Smooth muscle cell (in vitro differentiated cells): ENCODE results near the gene PLEKHM2. TPM values are rescaled to one million over a fixed set of nuclear protein-coding genes. Genes with fewer than 3 reads are reported as not detected.

Experiments used
- DNase-seq: peaks from one replicate; lab custom pipeline; 2025; ENCODE audit not compliant: unreplicated experiment; lab: John Stamatoyannopoulos, UW
- H2AFZ ChIP-seq: fragments of 200-600 bp; sonication (generic); 2 replicates; pipeline ENCODE4 v1.6.0; 2016; ENCODE audit warnings: antibody characterized with exemption, low read depth, mild to moderate bottlenecking
- H3F3A ChIP-seq: fragments of 200-600 bp; sonication (generic); 2 replicates; pipeline ENCODE4 v1.6.0; 2017; ENCODE audit warnings: antibody characterized with exemption, low read depth
- H3K27ac ChIP-seq: fragments of 200-600 bp; sonication (generic); 2 replicates; pipeline ENCODE4 v1.5.1; 2016; ENCODE audit warnings: low read depth, mild to moderate bottlenecking
- H3K27me3 ChIP-seq: fragments of 200-600 bp; sonication (generic); 2 replicates; pipeline ENCODE4 v1.6.1; 2016; ENCODE audit warnings: low read depth, mild to moderate bottlenecking
- H3K36me3 ChIP-seq: fragments of 200-600 bp; sonication (generic); 2 replicates; pipeline ENCODE4 v1.5.1; 2016; ENCODE audit warnings: low read depth
- H3K4me1 ChIP-seq: fragments of 200-600 bp; sonication (generic); 2 replicates; pipeline ENCODE4 v1.5.1; 2016; ENCODE audit warnings: low read depth
- H3K4me2 ChIP-seq: fragments of 200-600 bp; sonication (generic); 2 replicates; pipeline ENCODE4 v1.6.0; 2016; ENCODE audit warnings: mild to moderate bottlenecking
- H3K4me3 ChIP-seq: fragments of 200-600 bp; sonication (generic); 2 replicates; pipeline ENCODE4 v1.5.1; 2016; ENCODE audit warnings: mild to moderate bottlenecking
- H3K79me2 ChIP-seq: fragments of 200-600 bp; sonication (generic); 2 replicates; pipeline ENCODE4 v1.6.0; 2016; ENCODE audit warnings: low read depth, mild to moderate bottlenecking
- H3K9ac ChIP-seq: fragments of 200-600 bp; sonication (generic); 2 replicates; pipeline ENCODE4 v1.6.0; 2016; ENCODE audit warnings: low read depth
- H3K9me3 ChIP-seq: fragments of 200-600 bp; sonication (generic); replicated peaks from 2 replicates; pipeline ENCODE4 v1.5.1; 2016; ENCODE audit warnings: low read depth
- H4K20me1 ChIP-seq: fragments of 200-600 bp; sonication (generic); 2 replicates; pipeline ENCODE4 v1.6.0; 2016; ENCODE audit warnings: low read depth
- CTCF ChIP-seq: fragments of 200-600 bp; sonication (generic); IDR thresholded peaks from 2 replicates; pipeline ENCODE4 v1.5.1; 2017; ENCODE audit warnings: borderline replicate concordance, mild to moderate bottlenecking, antibody characterized with exemption; ENCODE audit not compliant: insufficient read depth, poor library complexity, severe bottlenecking
- WGBS: methylation state at CpG from one replicate; pipeline ENCODE4 v1.1.7; 2016; ENCODE audit warnings: low lambda C conversion rate; 5-methylcytosine and 5-hydroxymethylcytosine counted together
- polyA plus RNA-seq: library from polyadenylated mRNA; unstranded; fragments of >200 nt; fragmentation: Nextera tagmentation; extraction: Ambion mirVana; gene quantifications from 2 replicates; pipeline ENCODE4 v1.2.1, GENCODE V29; 2016
- total RNA-seq: library from RNA; depleted of rRNA; stranded (reverse); fragments of >200 nt; gene quantifications from 2 replicates; pipeline ENCODE4 v1.2.3, GENCODE V29; 2014

The PLEKHM2 gene
- total and polyA plus RNA-seq, 2 experiments from 2014 or later, result 26.5 to 39.6 TPM

GRCh38 chr1:15728937-15729657 is 45.0 kb downstream of the PLEKHM2 start:
- Histone ChIP-seq H3K79me2 (no peaks in the 10 kb centered on the region), H3K4me2 (no peak overlapping the region), H3K27me3 (no peaks in the 10 kb centered on the region), H3K4me3 (no peak overlapping the region), H3K27ac (no peak overlapping the region), H3K36me3 (no peaks in the 10 kb centered on the region), H3K4me1 (no peaks in the 10 kb centered on the region), H3K9ac (no peak overlapping the region), H3K9me3 (no peaks in the 10 kb centered on the region), H2AFZ (no peak overlapping the region), H3F3A (no peaks in the 10 kb centered on the region), H4K20me1 (no peaks in the 10 kb centered on the region)
- no peak for DNase-seq
- TF ChIP-seq CTCF, result no peak
- WGBS, result 98% methylated on average over 22 of the region's 22 CpGs

- WGBS, result 97% methylated on average over 16 of the region's 16 CpGs
- H3K4me3 ChIP-seq, result no peak overlapping the region
- no peaks in the 10 kb centered on the region for H3K36me3 ChIP-seq
- H3K27ac ChIP-seq, result no peak overlapping the region
- H3K79me2 ChIP-seq, result no peaks in the 10 kb centered on the region
- no peaks in the 10 kb centered on the region for H3K9me3 ChIP-seq
- no peaks in the 10 kb centered on the region for H3F3A ChIP-seq
- H3K4me1 ChIP-seq, result no peaks in the 10 kb centered on the region
- H2AFZ ChIP-seq, result no peak overlapping the region
- no peak overlapping the region for H3K9ac ChIP-seq
- TF ChIP-seq CTCF, result no peak
- no peaks in the 10 kb centered on the region for H3K27me3 ChIP-seq
- DNase-seq, result no peak
- H3K4me2 ChIP-seq, result no peak overlapping the region
- no peaks in the 10 kb centered on the region for H4K20me1 ChIP-seq
Observed at GRCh38 chr1:15730423-15730822, 46.3 kb downstream of the PLEKHM2 start.

- H3K4me3 ChIP-seq, result no peak overlapping the region
- H3K79me2 ChIP-seq, result no peaks in the 10 kb centered on the region
- H3K27ac ChIP-seq, result no peak overlapping the region
- no peaks in the 10 kb centered on the region for H3F3A ChIP-seq
- H2AFZ ChIP-seq, result no peak overlapping the region
- 97% methylated on average over 16 of the region's 16 CpGs for WGBS
- H3K4me2 ChIP-seq, result no peak overlapping the region
- H3K9me3 ChIP-seq, result no peaks in the 10 kb centered on the region
- H3K4me1 ChIP-seq, result no peaks in the 10 kb centered on the region
- H3K9ac ChIP-seq, result no peak overlapping the region
- DNase-seq, result no peak
- TF ChIP-seq CTCF, result no peak
- H3K36me3 ChIP-seq, result no peaks in the 10 kb centered on the region
- no peaks in the 10 kb centered on the region for H4K20me1 ChIP-seq
- H3K27me3 ChIP-seq, result no peaks in the 10 kb centered on the region
Observed at GRCh38 chr1:15730936-15731335, 46.8 kb downstream of the PLEKHM2 start.
